Ecto neural progenitor cell (in vitro differentiated cells): ENCODE measurements around the gene UBR7.

ENCODE experiments used
- DNase-seq: peaks from one replicate; pipeline ENCODE4 v3.0.0-alpha.2; 2018; ENCODE audit warnings: low spot score

Gene UBR7

GRCh38 chr14:93249128-93249831, 42.2 kb downstream of the UBR7 start:
- DNase-seq: no peak

- no peak for DNase-seq
Measured at GRCh38 chr14:93262446-93262845, 55.4 kb downstream of the UBR7 start.

GRCh38 chr14:93263416-93263815, 56.4 kb downstream of the UBR7 start:
- no peak for DNase-seq

GRCh38 chr14:93266127-93266526, 59.1 kb downstream of the UBR7 start:
- DNase-seq: no peak

- DNase-seq: no peak
Measured at GRCh38 chr14:93267149-93267711, 60.2 kb downstream of the UBR7 start.

- no peak for DNase-seq
Measured at GRCh38 chr14:93268406-93268805, 61.4 kb downstream of the UBR7 start.

- DNase-seq: no peak
Measured at GRCh38 chr14:93269341-93270068, 62.4 kb downstream of the UBR7 start.

GRCh38 chr14:93271111-93271510, 64.1 kb downstream of the UBR7 start:
- no peak for DNase-seq

GRCh38 chr14:93274055-93274806, 67.2 kb downstream of the UBR7 start:
- DNase-seq: no peak

GRCh38 chr14:93276031-93276716, 69.1 kb downstream of the UBR7 start:
- no peak for DNase-seq
